GM19193 (cell line): ENCODE results near the gene AQP5.

Experiments used
- POLR2A ChIP-seq: IDR thresholded peaks from 4 replicates; pipeline ENCODE4 v1.6.1; 2011; ENCODE audit not compliant: insufficient read depth, insufficient read length; ENCODE audit errors: extremely low read depth

The AQP5 gene

GRCh38 chr12:49925433-49926204, 36.1 kb upstream of the AQP5 start:
- TF ChIP-seq POLR2A, result no peak

GRCh38 chr12:49928471-49928870, 33.2 kb upstream of the AQP5 start:
- no peak for TF ChIP-seq POLR2A

GRCh38 chr12:49929581-49929980, 32.1 kb upstream of the AQP5 start:
- TF ChIP-seq POLR2A, result no peak

- TF ChIP-seq POLR2A, result no peak
Observed at GRCh38 chr12:49930515-49931288, 31.0 kb upstream of the AQP5 start.

- TF ChIP-seq POLR2A, result no peak
Observed at GRCh38 chr12:49932023-49932422, 29.6 kb upstream of the AQP5 start.

- TF ChIP-seq POLR2A, result no peak
Observed at GRCh38 chr12:49932533-49933130, 29.0 kb upstream of the AQP5 start.

GRCh38 chr12:49933796-49934195, 27.9 kb upstream of the AQP5 start:
- TF ChIP-seq POLR2A, result no peak

- no peak for TF ChIP-seq POLR2A
Observed at GRCh38 chr12:49934505-49934904, 27.2 kb upstream of the AQP5 start.

GRCh38 chr12:49936925-49937324, 24.7 kb upstream of the AQP5 start:
- no peak for TF ChIP-seq POLR2A

- TF ChIP-seq POLR2A, result no peak
Observed at GRCh38 chr12:49937639-49938300, 23.9 kb upstream of the AQP5 start.

- no peak for TF ChIP-seq POLR2A
Observed at GRCh38 chr12:49939307-49939706, 22.4 kb upstream of the AQP5 start.

- no peak for TF ChIP-seq POLR2A
Observed at GRCh38 chr12:49939707-49940106, 22.0 kb upstream of the AQP5 start.

- TF ChIP-seq POLR2A, result no peak
Observed at GRCh38 chr12:49941556-49942511, 19.8 kb upstream of the AQP5 start.

- no peak for TF ChIP-seq POLR2A
Observed at GRCh38 chr12:49942512-49942893, 19.2 kb upstream of the AQP5 start.

- TF ChIP-seq POLR2A, result no peak
Observed at GRCh38 chr12:49942921-49943624, 18.6 kb upstream of the AQP5 start.

- no peak for TF ChIP-seq POLR2A
Observed at GRCh38 chr12:49943625-49943960, 18.1 kb upstream of the AQP5 start.
